Trophoblast cell (in vitro differentiated cells and primary cell): ENCODE data around the gene ROCK2.

Experiments used
- DNase-seq, 2 donors: peaks; one replicate each; pipeline ENCODE4 v3.0.0-alpha.2; 2016
- H2AFZ ChIP-seq: 2 replicates; pipeline ENCODE4 v1.6.1; 2013; ENCODE audit warnings: low read length, moderate library complexity, mild to moderate bottlenecking; ENCODE audit not compliant: insufficient read depth, poor library complexity
- H2AK5ac ChIP-seq: 2 replicates; pipeline ENCODE4 v1.6.1; 2013; ENCODE audit warnings: mild to moderate bottlenecking, low read length
- H2BK120ac ChIP-seq: 2 replicates; pipeline ENCODE4 v1.6.1; 2013; ENCODE audit warnings: low read length, mild to moderate bottlenecking, moderate library complexity; ENCODE audit not compliant: insufficient read depth, poor library complexity
- H2BK12ac ChIP-seq: 2 replicates; pipeline ENCODE4 v1.6.1; 2013; ENCODE audit warnings: mild to moderate bottlenecking, low read length, moderate library complexity
- H2BK5ac ChIP-seq: 2 replicates; pipeline ENCODE4 v1.6.1; 2013; ENCODE audit warnings: low read length, low read depth, moderate library complexity, mild to moderate bottlenecking; ENCODE audit not compliant: poor library complexity
- H3K14ac ChIP-seq: 2 replicates; pipeline ENCODE4 v1.6.1; 2013; ENCODE audit warnings: mild to moderate bottlenecking, low read length
- H3K18ac ChIP-seq: 2 replicates; pipeline ENCODE4 v1.6.1; 2013; ENCODE audit warnings: mild to moderate bottlenecking, low read length
- H3K23ac ChIP-seq: 2 replicates; pipeline ENCODE4 v1.6.1; 2013; ENCODE audit warnings: low read length
- H3K27ac ChIP-seq: 2 replicates; pipeline ENCODE4 v1.5.1; 2013; ENCODE audit warnings: low read depth, mild to moderate bottlenecking, inconsistent platforms, low read length, moderate library complexity
- H3K27me3 ChIP-seq: 2 replicates; pipeline ENCODE4 v1.6.1; 2013; ENCODE audit warnings: inconsistent platforms, mild to moderate bottlenecking, low read length, moderate library complexity; ENCODE audit not compliant: insufficient read depth
- H3K36me3 ChIP-seq, 2 experiments: 1 replicate in 1 of 2; 2 replicates in 1 of 2; pipeline ENCODE4 v1.6.1; 2013; ENCODE audit warnings: low read length in 2 of 2, mild to moderate bottlenecking in 2 of 2, moderate library complexity in 1 of 2; ENCODE audit not compliant: insufficient read depth in 2 of 2, control insufficient read depth in 1 of 2
- H3K4ac ChIP-seq: 2 replicates; pipeline ENCODE4 v1.6.1; 2013; ENCODE audit warnings: low read depth, mild to moderate bottlenecking, low read length, moderate library complexity
- H3K4me1 ChIP-seq, 2 experiments: 1 replicate in 1 of 2; 2 replicates in 1 of 2; pipeline ENCODE4 v1.6.1; 2013; ENCODE audit warnings: low read length in 2 of 2, mild to moderate bottlenecking in 2 of 2, moderate library complexity in 1 of 2; ENCODE audit not compliant: insufficient read depth in 2 of 2, control insufficient read depth in 1 of 2
- H3K4me2 ChIP-seq: 2 replicates; pipeline ENCODE4 v1.6.1; 2013; ENCODE audit warnings: inconsistent platforms, mild to moderate bottlenecking, low read length, moderate library complexity
- H3K4me3 ChIP-seq: 2 replicates; pipeline ENCODE4 v1.5.1; 2013; ENCODE audit warnings: mild to moderate bottlenecking, low read depth, low read length, inconsistent platforms
- H3K79me1 ChIP-seq: one replicate; pipeline ENCODE4 v1.6.1; 2013; ENCODE audit warnings: low read length
- H3K79me2 ChIP-seq: 2 replicates; pipeline ENCODE4 v1.6.1; 2013; ENCODE audit warnings: low read length, mild to moderate bottlenecking; ENCODE audit not compliant: control insufficient read depth, insufficient read depth, poor library complexity
- H3K9ac ChIP-seq: 2 replicates; pipeline ENCODE4 v1.6.1; 2013; ENCODE audit warnings: mild to moderate bottlenecking, low read length
- H3K9me3 ChIP-seq: 2 replicates; pipeline ENCODE4 v1.6.1; 2013; ENCODE audit warnings: low read depth, mild to moderate bottlenecking, control low read depth, inconsistent platforms, low read length; ENCODE audit not compliant: insufficient read depth
- H4K12ac ChIP-seq: 2 replicates; pipeline ENCODE4 v1.6.1; 2013; ENCODE audit warnings: low read depth, mild to moderate bottlenecking, low read length, moderate library complexity
- H4K8ac ChIP-seq: 2 replicates; pipeline ENCODE4 v1.6.1; 2013; ENCODE audit warnings: low read depth, mild to moderate bottlenecking, low read length, moderate library complexity
- H4K91ac ChIP-seq: one replicate; pipeline ENCODE4 v1.6.1; 2013; ENCODE audit warnings: low read depth, mild to moderate bottlenecking, low read length, moderate library complexity
- WGBS: extraction: QIAGEN DNeasy Blood & Tissue Kit; methylation state at CpG from one replicate; pipeline ENCODE4 v1.1.7; 2013; ENCODE audit warnings: missing lambda C conversion rate; ENCODE audit not compliant: insufficient read length, insufficient coverage; ENCODE audit errors: extremely low coverage; 5-methylcytosine and 5-hydroxymethylcytosine counted together

Gene ROCK2

DNA sequence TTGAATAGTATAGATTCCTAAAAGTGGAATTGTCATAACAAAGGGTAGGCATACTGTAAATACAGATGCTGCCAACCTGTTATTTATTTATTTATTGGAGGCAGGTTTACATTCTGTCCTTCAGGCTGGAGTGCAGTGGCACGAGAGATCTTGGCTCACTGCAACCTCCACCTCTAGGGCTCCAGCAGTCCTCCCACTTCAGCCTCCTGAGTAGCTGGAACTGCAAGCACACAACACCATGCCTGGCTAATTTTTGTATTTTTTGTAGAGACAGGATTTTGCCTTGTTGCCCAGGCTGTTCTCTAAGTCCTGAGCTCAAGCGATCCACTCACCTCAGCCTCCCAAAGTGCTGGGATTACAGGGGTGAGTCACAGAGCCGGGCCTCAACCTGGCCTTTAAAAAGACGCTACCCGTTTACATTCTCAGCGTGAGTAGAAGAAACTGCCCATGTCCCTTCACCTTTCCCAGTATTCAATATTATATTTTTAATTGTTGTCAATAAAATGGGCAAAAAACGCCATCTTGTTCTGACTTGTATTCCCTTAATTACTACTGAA, 3.0 kb upstream of the ROCK2 start:
- Histone ChIP-seq H2BK12ac (no peak overlapping the region), H3K9me3 (no peaks in the 10 kb centered on the region), H3K18ac (no peak overlapping the region), H3K14ac (no peak overlapping the region), H3K9ac (no peak overlapping the region), H3K79me1 (peaks cover 19% of the 10 kb centered on the region), H4K8ac (no peak overlapping the region), H2BK120ac (no peak overlapping the region), H2BK5ac (no peak overlapping the region), H3K79me2 (peaks cover 18% of the 10 kb centered on the region), H3K27me3 (no peaks in the 10 kb centered on the region), H3K23ac (no peak overlapping the region), H4K91ac (no peak overlapping the region), H3K27ac (no peak overlapping the region), H2AFZ (no peak overlapping the region), H3K4ac (no peak overlapping the region), H3K36me3 (no peaks in the 10 kb centered on the region), H2AK5ac (no peak overlapping the region), H3K4me3 (no peak overlapping the region), H3K4me2 (no peak overlapping the region), H3K4me1 (peaks cover 0 to 3% of the 10 kb centered on the region in 2 experiments), H4K12ac (no peak overlapping the region)
- no CpG with 5 or more reads among the region's 7 CpGs for WGBS
- no peak for DNase-seq

DNA sequence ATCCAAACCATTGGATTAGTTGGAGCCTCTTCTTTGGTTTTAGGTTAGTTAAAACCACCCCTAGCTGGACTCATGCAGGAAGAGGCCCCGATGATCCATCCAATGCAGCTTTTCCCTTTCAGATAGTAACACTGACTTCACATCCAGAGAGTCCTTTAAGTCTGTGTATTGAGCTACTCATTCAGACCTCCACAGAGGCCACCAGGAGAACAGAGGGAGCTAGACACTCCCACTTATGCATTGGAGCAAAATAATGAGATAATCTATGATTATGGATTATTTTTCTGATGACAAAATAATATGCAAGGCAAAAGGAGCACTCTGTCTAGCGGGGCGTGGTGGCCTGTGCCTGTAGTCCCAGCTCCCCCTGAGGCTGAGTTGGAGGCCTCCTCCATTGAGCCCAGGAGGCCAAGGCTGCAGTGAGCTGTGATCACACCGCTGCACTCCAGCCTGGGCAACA, 1.6 kb upstream of the ROCK2 start:
- no peak overlapping the region for H4K8ac ChIP-seq
- H3K9me3 ChIP-seq: no peaks in the 10 kb centered on the region
- no peaks in the 10 kb centered on the region for H3K27me3 ChIP-seq
- no peak overlapping the region for H3K9ac ChIP-seq
- no peak overlapping the region for H2AK5ac ChIP-seq
- H3K4me1 ChIP-seq: peaks cover 0 to 3% of the 10 kb centered on the region in 2 experiments
- no peak for DNase-seq
- H2BK120ac ChIP-seq: no peak overlapping the region
- H3K23ac ChIP-seq: no peak overlapping the region
- no peak overlapping the region for H4K12ac ChIP-seq
- H2AFZ ChIP-seq: no peak overlapping the region
- H2BK12ac ChIP-seq: peak overlapping the region; percentile 82
- H3K36me3 ChIP-seq: no peaks in the 10 kb centered on the region
- H2BK5ac ChIP-seq: no peak overlapping the region
- no peak overlapping the region for H3K27ac ChIP-seq
- peaks cover 19% of the 10 kb centered on the region for H3K79me2 ChIP-seq
- peaks cover 19% of the 10 kb centered on the region for H3K79me1 ChIP-seq
- WGBS: no CpG with 5 or more reads among the region's 4 CpGs
- no peak overlapping the region for H3K14ac ChIP-seq
- no peak overlapping the region for H3K4ac ChIP-seq
- no peak overlapping the region for H3K4me3 ChIP-seq
- H3K4me2 ChIP-seq: no peak overlapping the region
- no peak overlapping the region for H3K18ac ChIP-seq
- H4K91ac ChIP-seq: no peak overlapping the region

GRCh38 chr2:11344956-11345677, 681 bp upstream of the ROCK2 start:
- peak overlapping the region; percentile 65 for H4K12ac ChIP-seq
- peak overlapping the region; percentile 96 for H3K18ac ChIP-seq
- peak overlapping the region; percentile 78 for H4K91ac ChIP-seq
- no peaks in the 10 kb centered on the region for H3K9me3 ChIP-seq
- H2BK120ac ChIP-seq: peak overlapping the region; percentile 94
- peak overlapping the region; percentile 2 for H2BK12ac ChIP-seq
- H2AFZ ChIP-seq: peak overlapping the region; percentile 19
- H3K23ac ChIP-seq: no peak overlapping the region
- WGBS: no CpG with 5 or more reads among the region's 58 CpGs
- peak overlapping the region; percentile 91 for H3K4me3 ChIP-seq
- DNase-seq: peak; percentile 26 to 61
- H3K27ac ChIP-seq: peak overlapping the region; percentile 97
- peaks cover 19% of the 10 kb centered on the region for H3K79me1 ChIP-seq
- peak overlapping the region; percentile 63 for H3K9ac ChIP-seq
- H3K36me3 ChIP-seq: no peaks in the 10 kb centered on the region
- peak overlapping the region; percentile 91 for H4K8ac ChIP-seq
- peaks cover 19% of the 10 kb centered on the region for H3K79me2 ChIP-seq
- peak overlapping the region; percentile 96 for H3K14ac ChIP-seq
- H2AK5ac ChIP-seq: peak overlapping the region; percentile 7
- peak overlapping the region; percentile 90 for H3K4ac ChIP-seq
- no peaks in the 10 kb centered on the region for H3K27me3 ChIP-seq
- H3K4me2 ChIP-seq: peak overlapping the region; percentile 63
- H2BK5ac ChIP-seq: peak overlapping the region; percentile 73
- H3K4me1 ChIP-seq: peaks cover 0 to 3% of the 10 kb centered on the region in 2 experiments

DNA sequence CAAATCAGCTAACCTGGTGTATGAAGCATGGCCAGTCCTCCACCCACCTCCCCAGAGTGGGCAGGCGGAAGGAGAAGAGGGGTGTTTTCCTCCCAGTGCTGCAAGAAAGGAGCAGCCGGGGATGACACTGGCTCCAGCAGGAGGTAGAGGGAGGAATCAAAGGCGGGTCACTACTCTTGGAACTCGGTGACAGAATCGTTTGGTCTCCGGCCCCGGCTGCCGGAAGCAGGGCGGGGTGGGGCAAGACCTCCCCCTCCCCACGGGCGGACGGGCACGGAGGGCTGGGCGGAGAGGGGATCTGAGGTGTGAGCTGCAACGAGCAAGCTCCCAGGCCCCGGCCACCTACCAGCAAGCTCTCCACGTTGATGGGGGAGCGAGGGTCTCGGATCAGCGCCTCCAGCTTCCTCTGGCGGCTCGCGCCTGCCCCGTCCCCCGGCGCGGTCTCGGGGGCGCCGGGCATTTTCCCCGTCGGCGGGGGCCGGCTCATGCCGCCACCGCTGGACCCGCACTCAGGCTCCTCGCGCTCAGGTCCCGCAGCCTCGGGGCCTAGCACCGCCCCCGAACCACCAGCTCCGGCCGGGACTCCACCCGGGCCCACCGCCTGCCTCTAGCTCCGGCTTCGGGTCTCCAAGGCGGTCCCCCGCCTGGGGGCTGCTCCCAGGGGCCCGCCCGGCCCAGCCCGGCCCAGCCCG, 640 bp downstream of the ROCK2 start:
- H3K4ac ChIP-seq: peak overlapping the region; percentile 93
- peak overlapping the region; percentile 6 for H2BK12ac ChIP-seq
- H2AFZ ChIP-seq: peak overlapping the region; percentile 56
- peak overlapping the region; percentile 93 for H4K91ac ChIP-seq
- peak overlapping the region; percentile 82 for H2BK120ac ChIP-seq
- peak; percentile 50 to 61 for DNase-seq
- H3K18ac ChIP-seq: peak overlapping the region; percentile 82
- peaks cover 19% of the 10 kb centered on the region for H3K79me1 ChIP-seq
- H3K14ac ChIP-seq: peak overlapping the region; percentile 92
- no peaks in the 10 kb centered on the region for H3K36me3 ChIP-seq
- no peaks in the 10 kb centered on the region for H3K9me3 ChIP-seq
- H3K23ac ChIP-seq: no peak overlapping the region
- peaks cover 19% of the 10 kb centered on the region for H3K79me2 ChIP-seq
- peak overlapping the region; percentile 82 for H4K8ac ChIP-seq
- no peaks in the 10 kb centered on the region for H3K27me3 ChIP-seq
- WGBS: no CpG with 5 or more reads among the region's 55 CpGs
- H3K9ac ChIP-seq: peak overlapping the region; percentile 98
- H4K12ac ChIP-seq: peak overlapping the region; percentile 77
- peak overlapping the region; percentile 91 for H3K4me3 ChIP-seq
- peak overlapping the region; percentile 63 for H3K4me2 ChIP-seq
- peak overlapping the region; percentile 86 for H2BK5ac ChIP-seq
- H3K27ac ChIP-seq: peak overlapping the region; percentile 97
- H3K4me1 ChIP-seq: peaks cover 0 to 3% of the 10 kb centered on the region in 2 experiments
- peak overlapping the region; percentile 59 for H2AK5ac ChIP-seq
